Peyer's patch (tissue), 4 donors: Measurements from ENCODE around the gene PERCC1.

Experiments
- POLR2A ChIP-seq, 2 donors: fragments of 450-650 bp; IDR thresholded peaks; one replicate each; pipeline ENCODE4 v1.5.1; 2017; ENCODE audit warnings: antibody characterized with exemption in 2 of 2, mild to moderate bottlenecking in 2 of 2, moderate library complexity in 2 of 2
- TF ChIP-seq, protein P1 (sequence below), 6 experiments: fragments of 450-650 bp in 4 of 6; fragments of 200-600 bp in 2 of 6; sonication (generic) in 1 of 6; IDR thresholded peaks; one replicate each; pipeline ENCODE4 v1.5.1; 2017 to 2019; ENCODE audit warnings: antibody characterized with exemption in 6 of 6, mild to moderate bottlenecking in 3 of 6, moderate library complexity in 1 of 6

DNA sequence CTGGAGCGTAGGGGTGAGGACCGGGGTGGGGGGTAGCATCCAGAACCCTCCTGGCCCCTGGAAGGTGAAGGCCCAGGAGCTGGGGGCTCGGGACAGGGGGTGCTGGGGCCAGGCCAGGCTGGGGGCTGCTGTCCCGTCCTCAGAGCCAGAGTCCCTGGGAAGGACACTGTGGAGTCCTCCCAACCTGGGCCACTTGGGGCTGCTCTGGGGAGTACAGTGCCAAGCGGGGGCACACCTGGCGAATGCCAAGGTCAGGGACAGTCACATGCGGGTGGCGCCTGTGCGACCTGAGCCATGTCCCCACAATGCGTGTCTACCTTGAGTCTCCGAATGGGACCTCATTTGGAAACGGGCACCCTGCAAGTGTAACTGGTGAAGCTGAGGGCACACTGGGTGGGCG lies 1.2 kb upstream of the PERCC1 start:
- TF ChIP-seq, protein P1, sequence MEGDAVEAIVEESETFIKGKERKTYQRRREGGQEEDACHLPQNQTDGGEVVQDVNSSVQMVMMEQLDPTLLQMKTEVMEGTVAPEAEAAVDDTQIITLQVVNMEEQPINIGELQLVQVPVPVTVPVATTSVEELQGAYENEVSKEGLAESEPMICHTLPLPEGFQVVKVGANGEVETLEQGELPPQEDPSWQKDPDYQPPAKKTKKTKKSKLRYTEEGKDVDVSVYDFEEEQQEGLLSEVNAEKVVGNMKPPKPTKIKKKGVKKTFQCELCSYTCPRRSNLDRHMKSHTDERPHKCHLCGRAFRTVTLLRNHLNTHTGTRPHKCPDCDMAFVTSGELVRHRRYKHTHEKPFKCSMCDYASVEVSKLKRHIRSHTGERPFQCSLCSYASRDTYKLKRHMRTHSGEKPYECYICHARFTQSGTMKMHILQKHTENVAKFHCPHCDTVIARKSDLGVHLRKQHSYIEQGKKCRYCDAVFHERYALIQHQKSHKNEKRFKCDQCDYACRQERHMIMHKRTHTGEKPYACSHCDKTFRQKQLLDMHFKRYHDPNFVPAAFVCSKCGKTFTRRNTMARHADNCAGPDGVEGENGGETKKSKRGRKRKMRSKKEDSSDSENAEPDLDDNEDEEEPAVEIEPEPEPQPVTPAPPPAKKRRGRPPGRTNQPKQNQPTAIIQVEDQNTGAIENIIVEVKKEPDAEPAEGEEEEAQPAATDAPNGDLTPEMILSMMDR (IDR thresholded peaks at IDR 0.05), result no peak
- TF ChIP-seq POLR2A (IDR thresholded peaks at IDR 0.05), result no peak
